HG03060 (cell line): Measurements from ENCODE around the gene ADARB1.

Experiments
- ATAC-seq: cut with Tn5 transposase; IDR thresholded peaks from one replicate; pipeline ENCODE4 v1.9.1; 2021; ENCODE audit warnings: low read depth, moderate number of reproducible peaks; ENCODE audit not compliant: unreplicated experiment

ADARB1 gene

GRCh38 chr21:45258466-45258865 is 184.1 kb downstream of the ADARB1 start:
- no peak for ATAC-seq

DNA sequence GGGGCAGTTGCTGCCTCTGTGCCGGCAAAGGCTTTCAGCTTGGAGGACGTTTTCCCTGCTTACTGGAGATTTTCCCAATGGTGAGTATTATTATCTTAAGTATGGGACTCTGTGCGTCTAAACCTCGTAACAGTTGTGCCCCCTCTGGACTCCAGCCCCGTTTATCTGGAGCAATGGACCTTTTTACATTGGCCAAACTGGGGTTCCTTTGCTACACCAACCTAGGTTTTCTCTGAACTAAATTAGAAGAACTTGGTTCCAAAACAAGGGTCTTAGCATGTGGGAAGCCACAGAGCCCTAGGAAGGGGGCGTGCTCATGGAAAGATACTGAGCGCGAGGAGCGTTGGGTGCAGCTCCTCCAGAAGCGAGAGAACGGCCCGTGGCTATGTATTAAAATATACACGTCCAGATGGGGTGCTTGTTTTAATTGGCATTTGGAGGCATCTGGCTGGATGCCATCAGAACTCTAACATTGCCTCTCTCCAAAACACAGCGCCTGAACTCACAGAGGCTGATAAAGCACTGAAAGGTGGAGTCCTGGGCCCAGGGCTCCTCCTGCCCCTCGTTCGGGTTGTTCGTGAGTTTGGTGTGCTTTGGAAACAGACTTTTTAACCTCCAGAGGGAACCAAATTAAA is 184.9 kb downstream of the ADARB1 start:
- no peak for ATAC-seq

DNA sequence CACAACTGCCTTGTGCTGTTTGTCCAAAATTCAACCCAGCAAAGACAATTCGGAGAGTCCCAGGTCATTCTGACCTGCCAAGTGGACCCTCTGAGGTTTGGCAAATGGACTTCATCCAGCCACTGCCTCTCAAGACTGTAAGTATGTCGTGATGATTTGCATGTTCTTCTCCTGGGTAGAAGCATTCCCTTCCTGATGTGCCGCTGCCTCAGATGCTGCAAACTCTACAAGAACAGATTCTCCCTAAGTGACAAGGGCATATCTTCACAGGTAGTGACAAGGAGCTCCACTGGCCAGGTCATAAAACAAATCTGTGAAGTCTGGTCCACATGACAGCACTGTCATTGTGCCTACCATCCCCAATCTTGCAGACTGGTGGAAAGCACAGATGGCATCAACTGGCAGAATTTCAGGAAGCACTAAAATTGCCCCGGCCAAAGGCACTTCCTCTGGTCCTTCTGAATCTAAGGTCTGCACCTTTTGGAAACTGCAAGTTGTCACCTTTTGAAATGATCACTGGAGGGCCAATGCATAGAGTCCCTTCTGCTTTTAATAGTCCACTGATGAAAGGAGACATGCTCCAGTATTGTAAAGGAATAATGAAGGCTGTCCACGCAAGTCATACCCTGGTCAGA is 185.9 kb downstream of the ADARB1 start:
- ATAC-seq = no peak

DNA sequence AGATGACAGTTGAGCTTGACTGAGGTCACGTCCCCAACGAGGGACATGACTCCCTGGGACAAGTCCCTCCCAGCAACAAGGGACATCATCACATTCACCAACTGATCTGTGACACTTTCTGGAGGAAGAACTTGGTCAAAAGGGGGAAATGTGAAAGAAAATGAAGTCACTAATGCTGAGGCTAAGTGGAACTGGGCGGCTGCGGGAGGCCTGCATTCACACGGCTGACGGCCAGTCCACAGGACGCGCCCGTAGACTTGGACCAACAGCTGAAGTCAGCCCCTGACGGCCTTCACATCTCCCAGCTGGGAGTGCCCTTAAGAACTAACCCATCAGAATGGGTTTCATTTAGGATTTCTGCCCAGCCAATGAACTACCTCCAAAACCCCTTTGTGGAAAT is 186.7 kb downstream of the ADARB1 start:
- no peak for ATAC-seq

GRCh38 chr21:45262041-45262581 is 187.7 kb downstream of the ADARB1 start:
- ATAC-seq = no peak

- ATAC-seq = no peak
Measured at GRCh38 chr21:45262616-45263015, 188.2 kb downstream of the ADARB1 start.

DNA sequence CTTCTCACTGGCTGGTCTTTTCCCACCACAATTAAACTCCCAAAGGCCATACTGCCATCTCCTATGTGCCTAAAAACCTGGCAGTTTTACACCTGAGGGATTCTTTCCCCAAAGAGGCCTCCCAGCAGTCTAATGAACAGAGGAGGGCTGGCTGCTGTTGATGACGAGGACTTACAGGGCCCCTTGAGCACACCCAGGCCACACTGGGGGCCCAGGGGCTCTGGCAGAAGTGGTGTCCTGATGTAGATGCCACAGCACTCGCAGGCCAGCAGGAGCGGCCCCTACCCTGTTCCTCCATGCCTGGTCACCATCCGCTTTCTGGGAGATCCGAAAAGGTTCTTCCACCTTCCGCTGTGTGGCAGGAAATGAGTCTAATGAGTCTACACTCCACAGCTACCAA is 189.2 kb downstream of the ADARB1 start:
- ATAC-seq = no peak

- no peak for ATAC-seq
Measured at GRCh38 chr21:45264146-45264911, 189.9 kb downstream of the ADARB1 start.

- no peak for ATAC-seq
Measured at GRCh38 chr21:45264912-45265515, 190.6 kb downstream of the ADARB1 start.

DNA sequence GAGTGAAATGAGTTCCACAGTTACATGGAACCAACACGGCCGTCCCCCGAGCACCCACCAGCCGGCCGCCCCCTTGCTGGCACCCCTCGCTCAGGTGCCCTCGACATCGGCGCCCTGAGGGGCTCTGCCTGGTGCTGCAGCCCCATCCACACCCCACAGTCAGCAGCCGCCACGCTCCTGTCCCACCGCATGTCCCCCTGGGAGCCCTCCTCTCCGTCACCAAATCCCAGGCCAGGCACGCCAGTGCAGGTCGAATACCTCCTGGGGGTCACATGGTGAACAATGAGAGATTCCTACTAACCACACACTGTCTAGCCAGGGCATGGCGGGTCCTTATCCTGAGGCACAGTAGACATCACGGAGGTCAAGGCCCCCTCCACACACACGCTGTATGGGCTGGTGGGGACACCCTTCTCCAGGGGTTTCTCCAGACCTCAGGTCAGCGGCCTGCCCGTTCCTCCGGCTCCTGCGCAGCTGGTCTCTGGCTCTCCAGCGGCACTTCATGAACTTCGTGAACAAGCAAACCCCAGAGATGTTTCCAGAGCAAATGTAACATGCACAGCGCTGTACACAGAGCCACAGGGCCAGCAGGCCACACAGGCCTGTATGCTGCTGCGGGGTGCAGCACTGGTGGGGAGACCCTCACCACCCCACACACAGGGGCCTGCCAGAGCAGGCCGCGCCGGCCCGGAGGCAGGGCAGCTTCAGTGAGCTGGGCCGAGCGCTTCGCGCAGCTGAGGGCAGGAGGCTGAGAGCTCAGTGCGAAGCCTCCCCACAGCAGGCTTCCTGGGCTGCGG is 191.5 kb downstream of the ADARB1 start:
- no peak for ATAC-seq

DNA sequence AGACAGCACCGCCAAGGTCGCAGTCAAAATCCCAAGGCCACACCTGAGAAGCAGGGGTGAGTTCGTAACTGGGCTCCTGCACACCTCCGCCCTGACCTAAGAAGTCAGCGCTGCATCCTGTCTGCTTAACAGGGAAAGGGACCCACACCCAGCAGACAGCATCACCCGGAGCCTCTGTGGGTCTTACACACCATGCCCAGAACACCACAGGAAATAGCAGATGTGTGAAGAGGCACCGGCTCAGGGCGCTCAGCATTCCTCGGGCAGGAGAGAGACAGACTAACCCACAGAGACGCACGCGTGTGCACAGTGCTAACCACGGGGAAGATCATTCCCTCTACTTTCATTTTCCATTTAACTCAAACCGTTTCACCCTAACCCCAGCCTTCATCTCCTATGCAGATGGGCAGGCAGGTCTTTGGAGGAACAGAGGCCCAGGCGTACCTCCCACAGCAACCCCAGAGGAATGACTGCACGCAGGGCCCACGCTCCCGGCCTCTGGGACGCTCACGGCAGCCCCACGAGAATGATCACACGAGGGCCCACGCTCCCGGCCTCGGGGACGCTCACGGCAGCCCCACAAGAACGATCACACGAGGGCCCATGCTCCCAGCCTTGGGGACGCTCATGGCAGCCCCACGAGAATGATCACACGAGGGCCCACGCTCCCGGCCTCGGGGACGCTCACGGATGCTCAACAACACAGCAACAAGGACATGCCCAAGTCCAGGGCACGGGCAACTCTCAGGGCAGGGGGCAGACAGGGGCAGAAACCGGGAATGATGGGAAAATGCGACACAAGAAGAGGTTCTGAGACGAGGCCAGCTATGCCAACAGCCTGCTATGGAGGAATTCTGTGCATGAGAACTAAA is 192.4 kb downstream of the ADARB1 start:
- no peak for ATAC-seq

- no peak for ATAC-seq
Measured at GRCh38 chr21:45267390-45267760, 193.0 kb downstream of the ADARB1 start.

DNA sequence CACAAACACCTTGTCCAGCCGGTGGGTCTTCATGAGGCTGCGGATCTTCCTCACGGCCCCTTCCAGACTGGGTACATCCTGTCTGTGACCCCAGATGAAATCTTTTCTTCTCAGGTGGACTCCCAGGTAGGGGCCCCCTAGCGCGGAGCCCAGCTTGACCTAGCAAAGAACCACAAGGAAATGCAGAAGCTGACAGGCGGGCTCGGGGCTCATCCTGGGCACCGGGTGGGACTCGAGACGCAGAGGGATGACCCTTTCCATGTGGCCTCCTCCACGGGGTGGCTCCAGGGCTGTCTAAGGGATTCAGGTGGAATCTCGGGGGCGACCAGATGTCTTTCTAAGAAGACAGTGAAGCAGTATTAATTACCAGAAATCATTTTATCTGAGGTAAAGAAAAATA is 195.5 kb downstream of the ADARB1 start:
- ATAC-seq = no peak

DNA sequence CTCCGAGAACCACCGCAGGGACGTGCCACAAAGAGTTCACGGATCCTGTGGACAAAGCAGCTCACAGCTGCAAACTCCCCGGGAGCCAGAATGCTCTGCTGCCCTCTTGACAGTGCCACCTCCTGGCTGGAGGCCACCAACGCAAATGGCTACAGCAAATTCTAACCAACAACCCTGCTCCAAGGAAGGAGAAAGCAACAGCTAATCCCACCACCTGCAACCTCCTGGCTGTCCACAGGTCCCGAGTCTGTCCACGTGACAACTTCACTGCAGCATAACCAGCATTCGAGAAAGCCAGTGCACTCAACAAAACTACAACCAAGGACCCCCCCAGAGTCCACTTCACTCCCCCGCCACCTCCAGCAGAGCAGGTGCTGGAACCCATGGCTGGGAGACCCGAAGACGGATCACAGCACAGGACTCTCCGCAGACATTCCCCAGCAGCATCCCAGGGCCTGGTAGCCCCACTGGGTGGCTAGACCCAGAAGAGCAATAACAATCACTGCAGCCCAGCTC is 196.0 kb downstream of the ADARB1 start:
- no peak for ATAC-seq
